AG10803 (cell line): ENCODE results near the gene DNAH3.
"Not testable (repeated sequence)": the region's sequence is repeated elsewhere in the genome, so short reads cannot be mapped to it uniquely, and the experiment has no call there.

ENCODE experiments used
- DNase-seq: peaks from one replicate; pipeline ENCODE4 v3.0.0; 2010; ENCODE audit warnings: low read depth
- H3K4me3 ChIP-seq: 2 replicates; pipeline ENCODE4 v1.5.1; 2011; ENCODE audit warnings: mild to moderate bottlenecking, low read length, control low read depth
- TF ChIP-seq, protein P1 (sequence below): conservative IDR thresholded peaks from 2 replicates; pipeline ENCODE4 v1.5.1; 2011; ENCODE audit warnings: mild to moderate bottlenecking, low read length, control low read depth, inconsistent platforms

The DNAH3 gene

GRCh38 chr16:20984019-20984418, 166.6 kb downstream of the DNAH3 start:
- H3K4me3 ChIP-seq, result no peak overlapping the region

DNA sequence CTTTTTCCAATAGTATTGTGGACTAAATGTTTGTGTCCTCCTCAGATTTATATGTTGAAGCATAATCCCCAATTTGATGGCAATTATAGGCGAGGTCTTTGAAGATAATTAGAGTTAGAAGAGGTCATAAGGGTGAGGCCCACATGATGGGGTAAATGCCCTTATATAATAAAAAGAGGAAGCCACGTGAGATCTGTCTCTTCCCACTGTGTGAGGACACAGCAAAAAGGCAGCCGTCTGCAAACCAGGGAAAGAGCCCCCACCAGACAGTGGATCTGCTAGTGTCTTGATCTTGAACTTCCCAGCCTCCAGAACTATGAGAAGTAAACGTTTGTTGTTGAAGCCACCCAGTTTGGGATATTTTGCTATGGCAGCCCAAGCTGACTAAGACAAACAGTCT, 174.1 kb downstream of the DNAH3 start:
- TF ChIP-seq, protein P1, sequence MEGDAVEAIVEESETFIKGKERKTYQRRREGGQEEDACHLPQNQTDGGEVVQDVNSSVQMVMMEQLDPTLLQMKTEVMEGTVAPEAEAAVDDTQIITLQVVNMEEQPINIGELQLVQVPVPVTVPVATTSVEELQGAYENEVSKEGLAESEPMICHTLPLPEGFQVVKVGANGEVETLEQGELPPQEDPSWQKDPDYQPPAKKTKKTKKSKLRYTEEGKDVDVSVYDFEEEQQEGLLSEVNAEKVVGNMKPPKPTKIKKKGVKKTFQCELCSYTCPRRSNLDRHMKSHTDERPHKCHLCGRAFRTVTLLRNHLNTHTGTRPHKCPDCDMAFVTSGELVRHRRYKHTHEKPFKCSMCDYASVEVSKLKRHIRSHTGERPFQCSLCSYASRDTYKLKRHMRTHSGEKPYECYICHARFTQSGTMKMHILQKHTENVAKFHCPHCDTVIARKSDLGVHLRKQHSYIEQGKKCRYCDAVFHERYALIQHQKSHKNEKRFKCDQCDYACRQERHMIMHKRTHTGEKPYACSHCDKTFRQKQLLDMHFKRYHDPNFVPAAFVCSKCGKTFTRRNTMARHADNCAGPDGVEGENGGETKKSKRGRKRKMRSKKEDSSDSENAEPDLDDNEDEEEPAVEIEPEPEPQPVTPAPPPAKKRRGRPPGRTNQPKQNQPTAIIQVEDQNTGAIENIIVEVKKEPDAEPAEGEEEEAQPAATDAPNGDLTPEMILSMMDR, result no peak
- H3K4me3 ChIP-seq, result no peak overlapping the region
- no peak for DNase-seq

More at GRCh38 chr16:20984019-20984418, 166.6 kb downstream of the DNAH3 start:
- TF ChIP-seq, protein P1, result no peak
- no peak for DNase-seq

DNA sequence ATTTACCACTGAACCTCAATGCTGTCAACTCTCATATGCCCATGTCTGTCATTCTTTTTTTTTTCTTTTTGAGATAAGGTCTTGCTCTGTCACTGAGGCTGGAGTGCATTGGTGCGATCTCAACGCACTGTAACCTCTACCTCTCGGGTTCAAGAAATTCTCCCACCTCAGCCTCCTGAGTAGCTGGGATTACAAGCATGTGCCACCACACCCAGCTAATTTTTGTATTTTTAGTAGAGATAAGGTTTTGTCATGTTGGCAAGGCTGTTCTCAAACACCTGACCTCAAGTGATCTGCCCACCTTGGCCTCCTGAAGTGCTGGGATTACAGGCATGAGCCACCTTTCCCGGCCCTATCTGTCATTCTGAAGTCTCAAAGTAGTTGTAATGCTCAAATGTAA, 177.4 kb downstream of the DNAH3 start:
- DNase-seq, H3K4me3 ChIP-seq: not testable (repeated sequence)

DNA sequence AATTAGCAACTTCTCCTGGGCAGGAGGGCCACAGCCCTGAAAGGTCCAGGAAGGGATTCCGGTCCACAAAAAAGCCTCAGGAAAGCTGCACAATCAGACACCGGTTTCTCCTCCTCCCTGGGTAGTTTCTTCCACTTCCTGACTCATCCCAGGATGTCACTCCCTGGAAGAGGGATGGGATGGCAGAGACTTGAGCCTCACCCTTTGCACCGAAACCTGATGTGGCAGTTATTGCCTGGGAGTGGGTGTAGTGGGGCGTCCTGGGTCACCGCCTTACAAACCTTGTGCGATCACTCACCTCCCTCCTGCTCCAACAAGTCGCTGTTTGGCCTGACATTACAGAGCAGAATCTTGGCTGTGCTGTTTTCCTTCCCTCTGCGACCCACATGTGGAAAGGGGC, 179.2 kb downstream of the DNAH3 start:
- no peak overlapping the region for H3K4me3 ChIP-seq
- DNase-seq, result no peak
- TF ChIP-seq, protein P1, result no peak

DNA sequence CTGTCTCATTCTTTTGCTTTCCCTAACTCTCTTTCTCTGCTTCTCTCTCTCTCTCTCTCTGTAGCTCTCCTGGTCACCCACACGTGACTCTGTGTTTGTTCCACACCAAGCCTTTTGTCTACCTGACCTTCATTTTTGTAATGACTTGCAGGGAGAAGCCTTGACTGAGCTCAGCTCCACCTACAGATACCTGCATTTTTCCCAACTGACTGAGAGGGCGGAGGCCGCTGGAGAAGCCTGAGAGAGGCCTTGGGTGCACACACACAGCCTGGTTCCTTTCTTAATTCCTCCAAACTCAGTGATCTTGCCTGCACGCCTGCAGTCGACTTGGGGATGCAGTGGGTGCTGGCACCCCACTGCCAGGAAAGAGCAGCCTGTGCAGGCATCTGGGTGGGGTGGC, 181.3 kb downstream of the DNAH3 start:
- H3K4me3 ChIP-seq, result no peak overlapping the region
- TF ChIP-seq, protein P1, result no peak
- no peak for DNase-seq

DNA sequence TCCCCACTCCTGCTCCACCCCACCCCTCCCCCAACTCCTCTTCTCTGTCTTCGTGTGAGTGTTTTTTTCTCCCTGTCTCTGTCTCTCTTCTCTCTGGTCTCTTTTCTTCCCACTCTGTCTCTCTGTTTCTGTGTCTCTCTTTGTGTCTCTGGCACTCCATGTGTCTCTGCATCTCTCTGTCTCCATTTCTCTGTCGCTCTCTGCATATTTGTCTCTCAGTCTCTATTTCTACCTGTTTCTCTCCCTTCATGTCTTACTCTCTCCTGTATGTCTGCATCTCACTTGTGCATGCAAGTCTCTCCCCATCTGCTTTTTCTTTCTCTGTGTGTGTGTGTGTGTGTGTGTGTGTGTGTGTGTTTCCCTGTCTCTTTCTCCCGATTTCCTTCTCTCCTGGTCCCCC, 181.9 kb downstream of the DNAH3 start:
- no peak for DNase-seq
- TF ChIP-seq, protein P1, result no peak
- no peak overlapping the region for H3K4me3 ChIP-seq

DNA sequence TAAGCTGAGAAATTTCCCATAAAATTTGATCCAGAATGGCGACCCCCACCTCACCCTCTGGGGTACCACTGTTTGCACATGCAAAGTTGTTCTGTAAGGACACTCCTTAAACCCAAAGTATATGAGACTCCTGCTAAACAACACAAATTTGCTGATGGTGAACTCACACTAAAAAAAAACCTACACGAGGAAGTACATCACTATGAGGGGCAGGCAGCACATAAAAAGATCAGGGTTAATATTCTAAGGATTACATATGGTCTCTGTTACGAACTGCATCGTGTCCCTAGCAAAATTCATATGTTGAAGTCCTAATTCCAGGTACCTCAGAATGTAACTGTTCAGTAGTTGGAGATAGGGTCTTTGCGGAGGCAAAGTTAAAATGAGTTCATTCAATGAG, 189.7 kb downstream of the DNAH3 start:
- TF ChIP-seq, protein P1, result no peak
- no peak for DNase-seq
- no peak overlapping the region for H3K4me3 ChIP-seq

- TF ChIP-seq, protein P1, result no peak
Observed at GRCh38 chr16:20957153-20957552, 193.5 kb downstream of the DNAH3 start.

More at GRCh38 chr16:20957153-20957552, 193.5 kb downstream of the DNAH3 start:
- no peak overlapping the region for H3K4me3 ChIP-seq
- DNase-seq, result no peak
